ENCODE results near the gene SESN3.

Gene SESN3

GRCh38 chr11:95143106-95143681 lies 87.8 kb downstream of the SESN3 start:
- H3K4me2 ChIP-seq (ENCODE audit: insufficient read depth, low read length) = no peak overlapping the region
- no peaks in the 10 kb centered on the region for H4K20me1 ChIP-seq (ENCODE audit: insufficient read depth, low read length)
- peaks cover 10% of the 10 kb centered on the region for H3K27me3 ChIP-seq (ENCODE audit: insufficient read depth, low read length, poor library complexity)
- no peaks in the 10 kb centered on the region for H3K79me2 ChIP-seq (ENCODE audit: insufficient read depth, low read length)
- TF ChIP-seq CTCF (IDR thresholded peaks at IDR 0.05; ENCODE audit: borderline replicate concordance, extremely low read depth, low read length, poor library complexity, severe bottlenecking) = no peak
- no peak for TF ChIP-seq EZH2 (IDR thresholded peaks at IDR 0.05; ENCODE audit: borderline replicate concordance, low read depth, low read length, severe bottlenecking)
- no peak overlapping the region for H3K9ac ChIP-seq (ENCODE audit: low read depth, low read length)
- H3K4me3 ChIP-seq (ENCODE audit: low read depth in 1 of 2, low read length in 2 of 2) = no peak overlapping the region
- H2AFZ ChIP-seq (ENCODE audit: low read depth, low read length) = no peak overlapping the region
- DNase-seq = no peak
- H3K27ac ChIP-seq (ENCODE audit: low read length) = no peak overlapping the region
- no peak for ATAC-seq (ENCODE audit: insufficient read depth, low read depth)
- no peaks in the 10 kb centered on the region for H3K36me3 ChIP-seq (ENCODE audit: insufficient read depth, low read length)
- H3K4me1 ChIP-seq (ENCODE audit: insufficient read depth, low read length) = no peaks in the 10 kb centered on the region
- no peaks in the 10 kb centered on the region for H3K9me3 ChIP-seq (ENCODE audit: insufficient read depth, low read length, severe bottlenecking)

DNA sequence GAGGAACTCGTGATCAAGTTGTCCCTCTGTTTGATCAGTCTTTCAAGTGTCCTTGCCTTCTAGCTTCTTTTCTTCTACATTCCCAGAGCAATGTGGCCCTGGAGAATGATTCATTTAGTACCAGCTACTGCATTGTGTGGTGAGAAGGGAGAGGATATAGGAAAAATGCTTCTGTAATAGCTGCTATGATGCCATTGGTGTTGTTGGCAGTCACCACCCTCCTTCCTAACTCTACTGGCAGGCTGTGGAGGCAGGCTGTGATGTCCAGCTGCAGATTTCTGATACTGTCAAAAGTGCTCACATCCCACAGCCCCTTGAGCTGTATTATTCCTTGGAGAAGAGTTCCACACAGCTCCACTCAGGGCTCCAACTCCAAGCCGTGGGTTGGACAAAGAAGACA lies 88.6 kb downstream of the SESN3 start:
- no peaks in the 10 kb centered on the region for H3K9me3 ChIP-seq (ENCODE audit: insufficient read depth, low read length, severe bottlenecking)
- H3K36me3 ChIP-seq (ENCODE audit: insufficient read depth, low read length) = no peaks in the 10 kb centered on the region
- peaks cover 10% of the 10 kb centered on the region for H3K27me3 ChIP-seq (ENCODE audit: insufficient read depth, low read length, poor library complexity)
- DNase-seq = no peak
- TF ChIP-seq EZH2 (IDR thresholded peaks at IDR 0.05; ENCODE audit: borderline replicate concordance, low read depth, low read length, severe bottlenecking) (no peak), CTCF (IDR thresholded peaks at IDR 0.05; ENCODE audit: borderline replicate concordance, extremely low read depth, low read length, poor library complexity, severe bottlenecking) (no peak)
- H3K79me2 ChIP-seq (ENCODE audit: insufficient read depth, low read length) = no peaks in the 10 kb centered on the region
- H3K4me2 ChIP-seq (ENCODE audit: insufficient read depth, low read length) = no peak overlapping the region
- H2AFZ ChIP-seq (ENCODE audit: low read depth, low read length) = no peak overlapping the region
- no peak overlapping the region for H3K9ac ChIP-seq (ENCODE audit: low read depth, low read length)
- no peak overlapping the region for H3K27ac ChIP-seq (ENCODE audit: low read length)
- no peak for ATAC-seq (ENCODE audit: insufficient read depth, low read depth)
- H4K20me1 ChIP-seq (ENCODE audit: insufficient read depth, low read length) = no peaks in the 10 kb centered on the region
- no peaks in the 10 kb centered on the region for H3K4me1 ChIP-seq (ENCODE audit: insufficient read depth, low read length)
- H3K4me3 ChIP-seq (ENCODE audit: low read depth in 1 of 2, low read length in 2 of 2) = no peak overlapping the region

- Histone ChIP-seq H3K4me2 (ENCODE audit: insufficient read depth, low read length) (no peak overlapping the region), H3K27ac (ENCODE audit: low read length) (no peak overlapping the region), H3K9ac (ENCODE audit: low read depth, low read length) (no peak overlapping the region), H4K20me1 (ENCODE audit: insufficient read depth, low read length) (no peaks in the 10 kb centered on the region), H3K4me3 (ENCODE audit: low read depth in 1 of 2, low read length in 2 of 2) (no peak overlapping the region), H3K4me1 (ENCODE audit: insufficient read depth, low read length) (no peaks in the 10 kb centered on the region), H3K36me3 (ENCODE audit: insufficient read depth, low read length) (no peaks in the 10 kb centered on the region), H3K27me3 (ENCODE audit: insufficient read depth, low read length, poor library complexity) (peaks cover 1% of the 10 kb centered on the region), H2AFZ (ENCODE audit: low read depth, low read length) (no peak overlapping the region), H3K79me2 (ENCODE audit: insufficient read depth, low read length) (no peaks in the 10 kb centered on the region), H3K9me3 (ENCODE audit: insufficient read depth, low read length, severe bottlenecking) (no peaks in the 10 kb centered on the region)
- no peak for ATAC-seq (ENCODE audit: insufficient read depth, low read depth)
- DNase-seq = no peak
- TF ChIP-seq EZH2 (IDR thresholded peaks at IDR 0.05; ENCODE audit: borderline replicate concordance, low read depth, low read length, severe bottlenecking) (no peak), CTCF (IDR thresholded peaks at IDR 0.05; ENCODE audit: borderline replicate concordance, extremely low read depth, low read length, poor library complexity, severe bottlenecking) (no peak)
Observed at GRCh38 chr11:95140397-95141033, 90.5 kb downstream of the SESN3 start.
